GM12878 (cell line): ENCODE measurements around the gene WARS2.

Experiments used
- CTCF ChIP-seq, 3 experiments: IDR thresholded peaks in 2 of 3; conservative IDR thresholded peaks in 1 of 3; 2 replicates each; pipeline ENCODE4 v1.5.1; 2011; ENCODE audit warnings: low read depth in 3 of 3, low read length in 3 of 3, mild to moderate bottlenecking in 3 of 3, control low read depth in 2 of 3, moderate library complexity in 2 of 3, inconsistent platforms in 1 of 3, mixed read lengths in 1 of 3; ENCODE audit not compliant: control insufficient read depth in 2 of 3, insufficient read depth in 1 of 3; ENCODE audit errors: extremely low read depth in 1 of 3
- NBN ChIP-seq: fragments of 450-650 bp; IDR thresholded peaks from 2 replicates; pipeline ENCODE4 v1.6.1; 2016
- ZNF217 ChIP-seq: fragments of 450-650 bp; IDR thresholded peaks from 2 replicates; pipeline ENCODE4 v1.6.1; 2017; ENCODE audit warnings: antibody characterized with exemption, mild to moderate bottlenecking

- no peak for TF ChIP-seq CTCF (IDR thresholded peaks at IDR 0.05 in 2 of 3, conservative IDR thresholded peaks at IDR 0.05 in 1 of 3; ENCODE audit: control insufficient read depth in 2 of 3, extremely low read depth in 1 of 3, insufficient read depth in 1 of 3, low read depth in 3 of 3, low read length in 3 of 3)
- TF ChIP-seq NBN, result no peak
- TF ChIP-seq ZNF217, result no peak
Observed at GRCh38 chr1:119133987-119134386, 6.5 kb downstream of the WARS2 start.
